Type B pancreatic cell (in vitro differentiated cells): Measurements from ENCODE around the gene PAK5. TPM values are rescaled to one million over a fixed set of nuclear protein-coding genes. Genes with fewer than 3 reads are reported as not detected.

Experiments used
- DNase-seq: peaks from one replicate; pipeline ENCODE4 v3.0.0; 2021; ENCODE audit warnings: mixed read lengths; ENCODE audit not compliant: unreplicated experiment; ENCODE audit errors: extremely low spot score
- H3K27ac Mint-ChIP-seq: 2 replicates; pipeline ENCODE4 v1.8.0; 2021; ENCODE audit warnings: mild to moderate bottlenecking, mixed read lengths
- H3K27me3 Mint-ChIP-seq: 2 replicates; pipeline ENCODE4 v1.8.0; 2021; ENCODE audit warnings: mixed read lengths
- H3K36me3 Mint-ChIP-seq: 2 replicates; pipeline ENCODE4 v1.8.0; 2021; ENCODE audit warnings: mixed read lengths
- H3K4me1 Mint-ChIP-seq: one replicate; pipeline ENCODE4 v1.8.0; 2021; ENCODE audit warnings: mixed read lengths; ENCODE audit not compliant: unreplicated experiment
- H3K4me3 Mint-ChIP-seq: 2 replicates; pipeline ENCODE4 v1.8.0; 2021; ENCODE audit warnings: mild to moderate bottlenecking, mixed read lengths
- H3K9me3 Mint-ChIP-seq: 2 replicates; pipeline ENCODE4 v1.8.0; 2021; ENCODE audit warnings: mixed read lengths
- long read RNA-seq: library from polyadenylated mRNA; unstranded; transcript quantifications from one replicate; pipeline ENCODE4 v2.0.0, GENCODE V29; 2020
- total RNA-seq: library from RNA; stranded (reverse); gene quantifications from 2 replicates; pipeline ENCODE4 v1.2.1, GENCODE V29; 2021; ENCODE audit warnings: low replicate concordance
- TF ChIP-seq, protein P1 (sequence below): fragments of 200-600 bp; sonication (generic); conservative IDR thresholded peaks from 2 replicates; pipeline ENCODE4 v1.5.0; 2021; ENCODE audit warnings: antibody characterized with exemption, mild to moderate bottlenecking

PAK5 gene
- total RNA-seq, result 0.69 and 1.8 TPM in 2 replicates
- long read RNA-seq, partial matches to known transcripts, result 0 of 1 reads
- long read RNA-seq, other reads (novel, unspliced or antisense), result 1 of 1 reads

DNA sequence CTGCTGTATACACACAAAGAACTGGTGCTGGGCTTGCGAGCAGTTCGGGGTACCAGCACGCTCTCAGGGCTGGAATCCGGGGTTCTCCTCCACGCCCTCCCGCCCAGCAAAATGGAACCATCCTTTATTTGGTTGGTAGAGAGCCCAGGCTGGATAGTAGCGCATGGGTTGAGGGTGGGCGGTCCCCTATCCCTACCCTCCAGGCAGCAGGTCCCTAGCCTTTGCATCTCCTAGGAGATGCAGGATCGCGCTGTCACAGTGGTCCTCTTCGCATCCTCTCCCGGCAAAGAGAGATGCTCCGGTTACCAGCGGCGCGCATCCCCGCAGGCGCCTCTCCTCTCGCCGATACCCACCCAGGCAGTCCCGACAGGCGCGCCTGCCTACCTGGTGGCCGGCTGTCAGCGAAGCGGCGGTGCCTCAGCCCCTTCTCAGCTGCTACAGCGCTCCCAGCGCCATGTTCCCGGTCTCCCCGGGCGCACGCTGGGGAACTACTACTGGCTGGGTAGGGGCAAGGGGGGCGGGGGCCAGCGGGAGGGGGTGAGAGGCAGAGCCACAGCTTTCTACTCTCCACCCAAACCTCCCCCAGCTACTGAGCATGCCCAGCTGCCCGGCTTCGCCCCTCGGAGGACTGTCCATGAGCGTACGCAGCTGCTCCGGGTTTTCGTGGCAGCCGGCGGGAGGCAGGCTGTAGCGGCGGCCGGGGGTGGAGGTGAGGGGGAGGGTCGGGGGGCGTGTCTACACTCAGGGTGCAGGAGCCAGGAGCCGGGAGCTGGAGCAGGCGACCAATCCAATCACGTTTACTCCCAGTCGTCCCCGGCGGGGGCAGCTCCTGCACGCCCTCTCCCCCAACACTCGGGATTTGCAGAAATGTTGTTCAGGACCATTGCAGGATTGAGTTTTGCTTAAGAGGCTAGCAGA is at the start of gene PAK5:
Gene PAK5, minus strand, starts transcription at position 699 of the 918 bp plus-strand sequence. CDS start 194,748 bp downstream, outside the sequence.
- no peaks in the 10 kb centered on the region for H3K9me3 Mint-ChIP-seq
- peak within 1 kb of the TSS; percentile 89 for H3K4me3 Mint-ChIP-seq
- TF ChIP-seq, protein P1, sequence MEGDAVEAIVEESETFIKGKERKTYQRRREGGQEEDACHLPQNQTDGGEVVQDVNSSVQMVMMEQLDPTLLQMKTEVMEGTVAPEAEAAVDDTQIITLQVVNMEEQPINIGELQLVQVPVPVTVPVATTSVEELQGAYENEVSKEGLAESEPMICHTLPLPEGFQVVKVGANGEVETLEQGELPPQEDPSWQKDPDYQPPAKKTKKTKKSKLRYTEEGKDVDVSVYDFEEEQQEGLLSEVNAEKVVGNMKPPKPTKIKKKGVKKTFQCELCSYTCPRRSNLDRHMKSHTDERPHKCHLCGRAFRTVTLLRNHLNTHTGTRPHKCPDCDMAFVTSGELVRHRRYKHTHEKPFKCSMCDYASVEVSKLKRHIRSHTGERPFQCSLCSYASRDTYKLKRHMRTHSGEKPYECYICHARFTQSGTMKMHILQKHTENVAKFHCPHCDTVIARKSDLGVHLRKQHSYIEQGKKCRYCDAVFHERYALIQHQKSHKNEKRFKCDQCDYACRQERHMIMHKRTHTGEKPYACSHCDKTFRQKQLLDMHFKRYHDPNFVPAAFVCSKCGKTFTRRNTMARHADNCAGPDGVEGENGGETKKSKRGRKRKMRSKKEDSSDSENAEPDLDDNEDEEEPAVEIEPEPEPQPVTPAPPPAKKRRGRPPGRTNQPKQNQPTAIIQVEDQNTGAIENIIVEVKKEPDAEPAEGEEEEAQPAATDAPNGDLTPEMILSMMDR, result no peak
- H3K27ac Mint-ChIP-seq, result peak within 1 kb of the TSS; percentile 50
- no peaks in the 10 kb centered on the region for H3K36me3 Mint-ChIP-seq
- H3K27me3 Mint-ChIP-seq, result peaks cover 41% of the 10 kb centered on the region
- peaks cover 5% of the 10 kb centered on the region for H3K4me1 Mint-ChIP-seq
- DNase-seq, result peak; percentile 89

DNA sequence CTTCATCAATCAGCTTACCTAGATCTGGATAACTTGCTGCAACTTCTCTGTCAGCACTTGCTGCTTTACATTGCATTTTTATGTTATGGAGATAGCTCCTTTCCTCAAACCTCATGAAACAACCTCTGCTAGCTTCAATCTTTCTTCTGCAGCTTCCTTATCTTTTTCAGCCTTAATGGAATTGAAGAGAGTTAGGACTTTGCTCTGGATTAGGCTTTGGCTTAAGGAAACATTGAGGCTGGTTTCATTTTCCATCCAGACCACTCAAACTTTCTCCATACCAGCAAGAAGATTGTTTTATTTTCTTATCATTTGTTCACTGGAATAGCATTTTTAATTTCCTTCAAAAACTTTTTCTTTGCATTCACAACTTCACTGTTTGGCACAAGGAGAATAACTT is 48.8 kb upstream of the PAK5 start:
- Mint-ChIP-seq H3K4me1 (no peaks in the 10 kb centered on the region), H3K27ac (no peak overlapping the region), H3K27me3 (no peaks in the 10 kb centered on the region), H3K4me3 (no peak overlapping the region), H3K36me3 (no peaks in the 10 kb centered on the region), H3K9me3 (peaks cover 11% of the 10 kb centered on the region)
- no peak for DNase-seq
- TF ChIP-seq, protein P1, result no peak

DNA sequence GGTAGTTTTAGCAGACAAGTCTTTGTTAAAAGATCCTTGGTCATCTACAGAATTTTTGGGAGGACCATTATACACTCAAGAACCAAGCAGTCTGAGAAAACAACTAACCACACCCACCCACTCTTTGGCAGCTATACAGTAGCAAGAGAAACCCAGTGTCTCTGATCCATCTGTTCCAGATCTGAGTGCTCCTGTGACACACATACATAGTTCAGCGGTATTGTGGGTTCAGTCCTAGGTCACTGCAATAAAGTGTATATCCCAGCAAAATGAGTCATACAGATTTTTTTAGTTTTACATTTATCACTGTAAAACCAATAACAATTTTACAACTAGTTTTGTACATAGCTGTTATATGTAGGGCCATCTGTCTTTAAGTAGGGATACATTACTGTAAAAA is 47.4 kb upstream of the PAK5 start:
- H3K4me1 Mint-ChIP-seq, result no peaks in the 10 kb centered on the region
- no peak overlapping the region for H3K4me3 Mint-ChIP-seq
- DNase-seq, result no peak

DNA sequence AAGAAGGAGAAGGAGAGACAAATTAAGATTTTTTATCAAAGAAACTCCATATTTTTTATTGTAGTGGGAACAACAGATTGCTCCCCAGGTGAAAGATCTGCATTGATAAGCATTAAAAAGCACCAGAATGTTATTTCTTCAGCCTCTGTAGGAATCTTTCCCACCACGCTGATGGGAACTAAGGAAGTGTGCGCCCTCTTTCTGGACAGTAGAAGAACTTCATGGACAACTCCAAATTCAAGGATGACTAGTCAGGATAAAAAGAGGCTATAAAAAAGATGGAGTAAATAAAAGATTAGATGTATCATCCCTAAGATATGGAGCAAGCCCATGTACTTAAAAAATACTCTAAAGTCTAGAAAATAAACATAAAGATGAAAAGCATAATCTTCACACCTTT is 45.8 kb upstream of the PAK5 start:
- DNase-seq, result no peak
- H3K4me3 Mint-ChIP-seq, result no peak overlapping the region
- TF ChIP-seq, protein P1, result no peak
- peaks cover 14% of the 10 kb centered on the region for H3K27me3 Mint-ChIP-seq
- H3K9me3 Mint-ChIP-seq, result peaks cover 8% of the 10 kb centered on the region
- no peak overlapping the region for H3K27ac Mint-ChIP-seq
- H3K36me3 Mint-ChIP-seq, result no peaks in the 10 kb centered on the region
- H3K4me1 Mint-ChIP-seq, result no peaks in the 10 kb centered on the region

More for the DNA sequence above, 47.4 kb upstream of the PAK5 start:
- TF ChIP-seq, protein P1, result no peak
- Mint-ChIP-seq H3K27me3 (peaks cover 2% of the 10 kb centered on the region), H3K36me3 (no peaks in the 10 kb centered on the region), H3K27ac (no peak overlapping the region), H3K9me3 (peaks cover 11% of the 10 kb centered on the region)

DNA sequence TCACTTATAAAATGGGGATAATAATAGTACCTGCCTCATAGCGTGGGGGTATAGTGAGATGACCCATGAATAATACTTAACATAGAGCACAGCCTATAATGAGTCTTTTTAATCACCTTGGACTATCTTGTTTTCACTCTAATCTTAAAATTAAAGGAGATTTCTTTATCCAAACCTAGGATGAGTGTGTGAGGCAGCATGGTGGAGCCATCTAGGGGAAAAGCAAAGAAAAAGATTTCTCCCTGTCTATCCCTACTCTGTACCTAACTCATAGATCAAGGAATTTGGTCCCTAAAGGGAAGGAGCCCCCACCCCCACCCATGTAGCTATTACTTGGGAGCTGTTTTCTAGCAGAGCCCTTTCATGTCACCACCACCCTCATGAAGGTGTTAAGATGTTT is 45.2 kb upstream of the PAK5 start:
- no peaks in the 10 kb centered on the region for H3K36me3 Mint-ChIP-seq
- H3K4me1 Mint-ChIP-seq, result no peaks in the 10 kb centered on the region
- DNase-seq, result no peak
- TF ChIP-seq, protein P1, result peak; percentile 52
- H3K27ac Mint-ChIP-seq, result no peak overlapping the region
- peaks cover 2% of the 10 kb centered on the region for H3K9me3 Mint-ChIP-seq
- H3K4me3 Mint-ChIP-seq, result no peak overlapping the region
- H3K27me3 Mint-ChIP-seq, result peaks cover 16% of the 10 kb centered on the region
